ENCODE results near the gene DNASE1L3. TPM values are rescaled to one million over a fixed set of nuclear protein-coding genes. Genes with fewer than 3 reads are reported as not detected.

The DNASE1L3 gene
- total and polyA plus RNA-seq, 2 experiments from 2014 or later: 0.97 to 0.99 TPM

DNA sequence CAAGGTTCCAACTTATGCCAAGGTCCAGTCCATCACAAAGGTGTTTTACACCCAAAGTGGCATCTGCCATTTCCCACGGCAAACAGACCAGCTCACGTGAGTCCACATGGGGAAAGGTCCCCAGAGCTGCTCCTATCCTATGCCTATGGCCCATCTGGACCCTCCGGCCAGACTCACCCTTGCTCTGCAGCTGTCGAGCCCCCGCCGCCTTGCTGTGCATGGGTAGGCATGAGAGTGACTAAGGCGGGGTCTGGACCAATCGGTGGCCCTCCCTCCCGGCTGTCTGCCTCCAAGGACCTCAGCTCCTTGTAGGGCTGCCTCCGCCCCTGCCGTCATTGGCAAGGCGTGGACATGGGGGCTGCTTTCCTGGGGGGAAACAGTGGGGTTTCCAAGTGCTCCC, 26.9 kb downstream of the DNASE1L3 start:
- 93% methylated on average over 12 of the region's 12 CpGs for WGBS (ENCODE audit: low lambda C conversion rate, missing lambda C conversion rate)
- no peak for TF ChIP-seq EZH2 (IDR thresholded peaks at IDR 0.05; ENCODE audit: borderline replicate concordance)
- TF ChIP-seq EZH2phosphoT487 (IDR thresholded peaks at IDR 0.05; ENCODE audit: low read depth, severe bottlenecking, unreplicated experiment): no peak
- TF ChIP-seq, protein P1, sequence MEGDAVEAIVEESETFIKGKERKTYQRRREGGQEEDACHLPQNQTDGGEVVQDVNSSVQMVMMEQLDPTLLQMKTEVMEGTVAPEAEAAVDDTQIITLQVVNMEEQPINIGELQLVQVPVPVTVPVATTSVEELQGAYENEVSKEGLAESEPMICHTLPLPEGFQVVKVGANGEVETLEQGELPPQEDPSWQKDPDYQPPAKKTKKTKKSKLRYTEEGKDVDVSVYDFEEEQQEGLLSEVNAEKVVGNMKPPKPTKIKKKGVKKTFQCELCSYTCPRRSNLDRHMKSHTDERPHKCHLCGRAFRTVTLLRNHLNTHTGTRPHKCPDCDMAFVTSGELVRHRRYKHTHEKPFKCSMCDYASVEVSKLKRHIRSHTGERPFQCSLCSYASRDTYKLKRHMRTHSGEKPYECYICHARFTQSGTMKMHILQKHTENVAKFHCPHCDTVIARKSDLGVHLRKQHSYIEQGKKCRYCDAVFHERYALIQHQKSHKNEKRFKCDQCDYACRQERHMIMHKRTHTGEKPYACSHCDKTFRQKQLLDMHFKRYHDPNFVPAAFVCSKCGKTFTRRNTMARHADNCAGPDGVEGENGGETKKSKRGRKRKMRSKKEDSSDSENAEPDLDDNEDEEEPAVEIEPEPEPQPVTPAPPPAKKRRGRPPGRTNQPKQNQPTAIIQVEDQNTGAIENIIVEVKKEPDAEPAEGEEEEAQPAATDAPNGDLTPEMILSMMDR (IDR thresholded peaks at IDR 0.05; ENCODE audit: poor library complexity): no peak

DNA sequence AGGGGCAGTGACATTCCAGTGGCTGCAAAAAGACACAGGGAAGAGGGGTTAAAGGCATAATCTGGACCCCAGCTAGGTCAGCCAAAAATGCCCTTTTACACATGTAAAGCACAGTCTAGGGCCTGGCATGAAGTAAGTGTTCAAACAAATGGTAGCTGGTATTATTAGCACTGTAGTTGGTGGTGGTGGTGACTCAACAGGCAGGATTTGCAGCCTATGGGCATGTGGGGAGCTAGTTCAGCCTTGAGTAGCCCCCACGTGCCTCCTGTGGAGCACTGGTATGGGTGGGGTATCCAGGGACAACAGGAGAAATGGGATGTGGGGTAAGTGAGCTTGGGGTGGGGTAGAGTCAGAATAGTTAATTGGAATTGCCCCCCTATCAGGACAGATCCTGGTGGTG, 27.6 kb downstream of the DNASE1L3 start:
- H4K20me1 ChIP-seq (ENCODE audit: insufficient read depth, poor library complexity, severe bottlenecking): no peaks in the 10 kb centered on the region
- no peaks in the 10 kb centered on the region for H3K36me3 ChIP-seq (replicated peaks; ENCODE audit: insufficient read depth, low read depth)
- no peaks in the 10 kb centered on the region for H3K9me2 ChIP-seq (replicated peaks; ENCODE audit: insufficient read depth)
- no peaks in the 10 kb centered on the region for H3K27me3 ChIP-seq
- no peaks in the 10 kb centered on the region for H3K79me2 ChIP-seq
- H3K4me2 ChIP-seq: no peak overlapping the region
- H3K4me1 ChIP-seq (ENCODE audit: insufficient read depth): no peaks in the 10 kb centered on the region
- DNase-seq (ENCODE audit: low spot score): no peak
- no peak overlapping the region for H2AFZ ChIP-seq
- H3K4me3 ChIP-seq: no peak overlapping the region
- 73% methylated on average over 1 of the region's 1 CpG for WGBS (ENCODE audit: low lambda C conversion rate, missing lambda C conversion rate)
- no peak overlapping the region for H3K27ac ChIP-seq
- TF ChIP-seq EZH2phosphoT487 (IDR thresholded peaks at IDR 0.05; ENCODE audit: low read depth, severe bottlenecking, unreplicated experiment) (no peak), EZH2 (IDR thresholded peaks at IDR 0.05; ENCODE audit: borderline replicate concordance) (no peak)
- TF ChIP-seq, protein P1 (IDR thresholded peaks at IDR 0.05; ENCODE audit: poor library complexity): no peak
- no peaks in the 10 kb centered on the region for H3K9me3 ChIP-seq (ENCODE audit: low read depth)

More for the DNA sequence above, 26.9 kb downstream of the DNASE1L3 start:
- Histone ChIP-seq H3K4me3 (no peak overlapping the region), H3K36me3 (replicated peaks; ENCODE audit: insufficient read depth, low read depth) (no peaks in the 10 kb centered on the region), H3K27me3 (no peaks in the 10 kb centered on the region), H3K4me2 (no peak overlapping the region), H3K4me1 (ENCODE audit: insufficient read depth) (no peaks in the 10 kb centered on the region), H3K9me3 (ENCODE audit: low read depth) (no peaks in the 10 kb centered on the region), H3K9me2 (replicated peaks; ENCODE audit: insufficient read depth) (no peaks in the 10 kb centered on the region), H2AFZ (no peak overlapping the region), H3K79me2 (no peaks in the 10 kb centered on the region), H3K27ac (no peak overlapping the region), H4K20me1 (ENCODE audit: insufficient read depth, poor library complexity, severe bottlenecking) (no peaks in the 10 kb centered on the region)
- no peak for DNase-seq (ENCODE audit: low spot score)

DNA sequence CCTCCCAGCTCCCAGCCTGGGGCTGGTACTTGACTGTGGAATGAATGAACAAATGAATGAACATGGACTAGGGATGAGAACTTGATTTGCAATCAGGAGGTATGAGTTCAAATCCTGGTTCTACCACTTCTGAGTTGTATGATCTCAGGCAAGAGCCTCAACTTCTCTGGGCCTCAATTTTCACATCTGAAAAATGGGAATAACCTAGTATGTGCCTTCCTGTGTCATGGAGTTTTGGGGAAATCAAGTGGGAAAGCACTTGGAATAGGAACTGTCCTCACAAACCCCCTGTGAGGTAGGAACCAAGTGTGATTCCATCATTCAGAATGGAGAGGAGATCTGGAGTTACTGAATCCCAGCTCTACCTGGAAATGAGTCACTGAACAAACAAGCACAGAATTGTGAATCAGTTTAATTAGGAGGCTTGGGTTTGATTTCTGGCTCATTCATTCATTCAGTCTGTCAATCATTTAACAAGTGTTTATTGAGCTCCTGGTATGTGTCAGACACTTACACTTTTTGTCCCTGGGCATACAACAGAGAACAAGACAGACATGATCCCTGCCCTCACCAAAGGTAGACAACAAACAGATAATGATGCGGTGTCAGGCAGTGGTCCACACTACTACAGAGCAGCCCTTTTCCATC, 29.7 kb downstream of the DNASE1L3 start:
- Histone ChIP-seq H3K79me2 (no peaks in the 10 kb centered on the region), H3K27me3 (no peaks in the 10 kb centered on the region), H3K27ac (no peak overlapping the region), H3K9me2 (replicated peaks; ENCODE audit: insufficient read depth) (no peaks in the 10 kb centered on the region), H3K36me3 (replicated peaks; ENCODE audit: insufficient read depth, low read depth) (no peaks in the 10 kb centered on the region), H3K9me3 (ENCODE audit: low read depth) (no peaks in the 10 kb centered on the region), H3K4me1 (ENCODE audit: insufficient read depth) (peaks cover 10% of the 10 kb centered on the region), H2AFZ (no peak overlapping the region), H4K20me1 (ENCODE audit: insufficient read depth, poor library complexity, severe bottlenecking) (no peaks in the 10 kb centered on the region), H3K4me3 (no peak overlapping the region), H3K4me2 (no peak overlapping the region)
- TF ChIP-seq EZH2phosphoT487 (IDR thresholded peaks at IDR 0.05; ENCODE audit: low read depth, severe bottlenecking, unreplicated experiment) (no peak), EZH2 (IDR thresholded peaks at IDR 0.05; ENCODE audit: borderline replicate concordance) (no peak)
- TF ChIP-seq, protein P1 (IDR thresholded peaks at IDR 0.05; ENCODE audit: poor library complexity): no peak
- 76% methylated on average over 1 of the region's 1 CpG for WGBS (ENCODE audit: low lambda C conversion rate, missing lambda C conversion rate)
- DNase-seq (ENCODE audit: low spot score): no peak
